ENCODE data around the gene LARP4B.

LARP4B gene

GRCh38 chr10:804787-805619, 126.5 kb downstream of the LARP4B start:
- Histone ChIP-seq H3K27ac (ENCODE audit: low read depth, low read length) (no peak overlapping the region), H3K4me1 (ENCODE audit: insufficient read depth, low read length) (no peaks in the 10 kb centered on the region), H3K9me3 (ENCODE audit: insufficient read depth, low read depth, low read length) (no peaks in the 10 kb centered on the region), H3K36me3 (ENCODE audit: insufficient read depth, low read length) (peaks cover 33% of the 10 kb centered on the region), H3K4me3 (ENCODE audit: low read length) (no peak overlapping the region), H3K9ac (ENCODE audit: low read depth, low read length) (no peak overlapping the region), H3K27me3 (ENCODE audit: insufficient read depth, low read length) (no peaks in the 10 kb centered on the region)
- 93% methylated on average over 53 of the region's 53 CpGs for WGBS

- H3K9me3 ChIP-seq (ENCODE audit: insufficient read depth, low read depth, low read length): no peaks in the 10 kb centered on the region
- H3K36me3 ChIP-seq (ENCODE audit: insufficient read depth, low read length): peaks cover 26% of the 10 kb centered on the region
- no peak overlapping the region for H3K27ac ChIP-seq (ENCODE audit: low read depth, low read length)
- H3K27me3 ChIP-seq (ENCODE audit: insufficient read depth, low read length): no peaks in the 10 kb centered on the region
- H3K4me3 ChIP-seq (ENCODE audit: low read length): no peak overlapping the region
- no peaks in the 10 kb centered on the region for H3K4me1 ChIP-seq (ENCODE audit: insufficient read depth, low read length)
- WGBS: 91% methylated on average over 20 of the region's 20 CpGs
- H3K9ac ChIP-seq (ENCODE audit: low read depth, low read length): no peak overlapping the region
Observed at GRCh38 chr10:804191-804781, 127.2 kb downstream of the LARP4B start.

GRCh38 chr10:803041-803741, 128.3 kb downstream of the LARP4B start:
- WGBS: 90% methylated on average over 25 of the region's 25 CpGs
- Histone ChIP-seq H3K9ac (ENCODE audit: low read depth, low read length) (no peak overlapping the region), H3K27me3 (ENCODE audit: insufficient read depth, low read length) (no peaks in the 10 kb centered on the region), H3K27ac (ENCODE audit: low read depth, low read length) (no peak overlapping the region), H3K4me3 (ENCODE audit: low read length) (no peak overlapping the region), H3K36me3 (ENCODE audit: insufficient read depth, low read length) (peaks cover 15% of the 10 kb centered on the region), H3K4me1 (ENCODE audit: insufficient read depth, low read length) (no peaks in the 10 kb centered on the region), H3K9me3 (ENCODE audit: insufficient read depth, low read depth, low read length) (peaks cover 5% of the 10 kb centered on the region; the same call in 1 of the 2 replicates)

GRCh38 chr10:802506-802905, 129.0 kb downstream of the LARP4B start:
- Histone ChIP-seq H3K4me1 (ENCODE audit: insufficient read depth, low read length) (no peaks in the 10 kb centered on the region), H3K9me3 (ENCODE audit: insufficient read depth, low read depth, low read length) (peaks cover 11% of the 10 kb centered on the region; the same call in 1 of the 2 replicates), H3K27me3 (ENCODE audit: insufficient read depth, low read length) (no peaks in the 10 kb centered on the region), H3K36me3 (ENCODE audit: insufficient read depth, low read length) (peaks cover 8% of the 10 kb centered on the region), H3K27ac (ENCODE audit: low read depth, low read length) (no peak overlapping the region), H3K9ac (ENCODE audit: low read depth, low read length) (no peak overlapping the region), H3K4me3 (ENCODE audit: low read length) (no peak overlapping the region)
- 93% methylated on average over 9 of the region's 9 CpGs for WGBS

GRCh38 chr10:797179-797578, 134.3 kb downstream of the LARP4B start:
- Histone ChIP-seq H3K9ac (ENCODE audit: low read depth, low read length) (no peak overlapping the region), H3K36me3 (ENCODE audit: insufficient read depth, low read length) (no peaks in the 10 kb centered on the region), H3K4me3 (ENCODE audit: low read length) (no peak overlapping the region), H3K27me3 (ENCODE audit: insufficient read depth, low read length) (no peaks in the 10 kb centered on the region), H3K4me1 (ENCODE audit: insufficient read depth, low read length) (no peaks in the 10 kb centered on the region), H3K27ac (ENCODE audit: low read depth, low read length) (no peak overlapping the region), H3K9me3 (ENCODE audit: insufficient read depth, low read depth, low read length) (peaks cover 22% of the 10 kb centered on the region)
- 100% methylated on average over 1 of the region's 1 CpG for WGBS

- Histone ChIP-seq H3K27ac (ENCODE audit: low read depth, low read length) (no peak overlapping the region), H3K9ac (ENCODE audit: low read depth, low read length) (no peak overlapping the region), H3K4me3 (ENCODE audit: low read length) (no peak overlapping the region), H3K9me3 (ENCODE audit: insufficient read depth, low read depth, low read length) (peaks cover 22% of the 10 kb centered on the region), H3K36me3 (ENCODE audit: insufficient read depth, low read length) (no peaks in the 10 kb centered on the region), H3K4me1 (ENCODE audit: insufficient read depth, low read length) (no peaks in the 10 kb centered on the region), H3K27me3 (ENCODE audit: insufficient read depth, low read length) (no peaks in the 10 kb centered on the region)
- WGBS: 71% methylated on average over 4 of the region's 4 CpGs
Observed at GRCh38 chr10:796233-796632, 135.3 kb downstream of the LARP4B start.

GRCh38 chr10:794382-794956, 137.0 kb downstream of the LARP4B start:
- Histone ChIP-seq H3K9me3 (ENCODE audit: insufficient read depth, low read depth, low read length) (peaks cover 22% of the 10 kb centered on the region), H3K27me3 (ENCODE audit: insufficient read depth, low read length) (no peaks in the 10 kb centered on the region), H3K36me3 (ENCODE audit: insufficient read depth, low read length) (no peaks in the 10 kb centered on the region), H3K27ac (ENCODE audit: low read depth, low read length) (no peak overlapping the region), H3K9ac (ENCODE audit: low read depth, low read length) (no peak overlapping the region), H3K4me1 (ENCODE audit: insufficient read depth, low read length) (no peaks in the 10 kb centered on the region), H3K4me3 (ENCODE audit: low read length) (no peak overlapping the region)
- 93% methylated on average over 4 of the region's 7 CpGs for WGBS

- H3K9ac ChIP-seq (ENCODE audit: low read depth, low read length): no peak overlapping the region
- WGBS: 92% methylated on average over 3 of the region's 3 CpGs
- H3K9me3 ChIP-seq (ENCODE audit: insufficient read depth, low read depth, low read length): peaks cover 13% of the 10 kb centered on the region
- no peaks in the 10 kb centered on the region for H3K4me1 ChIP-seq (ENCODE audit: insufficient read depth, low read length)
- no peaks in the 10 kb centered on the region for H3K27me3 ChIP-seq (ENCODE audit: insufficient read depth, low read length)
- no peaks in the 10 kb centered on the region for H3K36me3 ChIP-seq (ENCODE audit: insufficient read depth, low read length)
- no peak overlapping the region for H3K27ac ChIP-seq (ENCODE audit: low read depth, low read length)
- H3K4me3 ChIP-seq (ENCODE audit: low read length): no peak overlapping the region
Observed at GRCh38 chr10:792792-793100, 138.8 kb downstream of the LARP4B start.

GRCh38 chr10:792083-792791, 139.3 kb downstream of the LARP4B start:
- H3K4me3 ChIP-seq (ENCODE audit: low read length): no peak overlapping the region
- H3K9me3 ChIP-seq (ENCODE audit: insufficient read depth, low read depth, low read length): peaks cover 9% of the 10 kb centered on the region
- no peak overlapping the region for H3K27ac ChIP-seq (ENCODE audit: low read depth, low read length)
- H3K36me3 ChIP-seq (ENCODE audit: insufficient read depth, low read length): no peaks in the 10 kb centered on the region
- 89% methylated on average over 11 of the region's 16 CpGs for WGBS
- no peaks in the 10 kb centered on the region for H3K27me3 ChIP-seq (ENCODE audit: insufficient read depth, low read length)
- H3K4me1 ChIP-seq (ENCODE audit: insufficient read depth, low read length): no peaks in the 10 kb centered on the region
- H3K9ac ChIP-seq (ENCODE audit: low read depth, low read length): no peak overlapping the region

- H3K4me1 ChIP-seq (ENCODE audit: insufficient read depth, low read length): no peaks in the 10 kb centered on the region
- H3K9me3 ChIP-seq (ENCODE audit: insufficient read depth, low read depth, low read length): peaks cover 3% of the 10 kb centered on the region; the same call in 1 of the 2 replicates
- H3K36me3 ChIP-seq (ENCODE audit: insufficient read depth, low read length): no peaks in the 10 kb centered on the region
- whole genome bisulfite sequencing: 96% methylated on average over 7 of the region's 7 CpGs
- H3K27me3 ChIP-seq (ENCODE audit: insufficient read depth, low read length): no peaks in the 10 kb centered on the region
- H3K27ac ChIP-seq (ENCODE audit: low read depth, low read length): no peak overlapping the region
- H3K4me3 ChIP-seq (ENCODE audit: low read length): no peak overlapping the region
- no peak overlapping the region for H3K9ac ChIP-seq (ENCODE audit: low read depth, low read length)
Observed at GRCh38 chr10:791639-792038, 139.9 kb downstream of the LARP4B start.
